IgD-negative memory B cell (primary cell): ENCODE measurements around the gene TMEM171. TPM values are rescaled to one million over a fixed set of nuclear protein-coding genes. Genes with fewer than 3 reads are reported as not detected.

Source experiments
- H3K27ac Mint-ChIP-seq, 3 donors: one replicate each; pipeline ENCODE4 v1.8.0; 2020 to 2022; ENCODE audit warnings: mild to moderate bottlenecking in 3 of 3, mixed read lengths in 3 of 3, moderate library complexity in 1 of 3
- H3K27me3 Mint-ChIP-seq: one replicate; pipeline ENCODE4 v1.8.0; 2021; ENCODE audit warnings: mixed read lengths
- H3K36me3 Mint-ChIP-seq: one replicate; pipeline ENCODE4 v1.8.0; 2020; ENCODE audit warnings: mild to moderate bottlenecking, mixed read lengths
- H3K4me1 Mint-ChIP-seq, 3 donors: one replicate each; pipeline ENCODE4 v1.8.0; 2020 to 2022; ENCODE audit warnings: mixed read lengths in 3 of 3, mild to moderate bottlenecking in 1 of 3
- H3K4me3 Mint-ChIP-seq, 4 donors: one replicate each; pipeline ENCODE4 v1.8.0; 2020 to 2022; ENCODE audit warnings: mild to moderate bottlenecking in 4 of 4, mixed read lengths in 4 of 4, moderate library complexity in 3 of 4
- H3K9me3 Mint-ChIP-seq, 3 donors: one replicate each; pipeline ENCODE4 v1.8.0; 2020 to 2021; ENCODE audit warnings: mixed read lengths in 3 of 3, mild to moderate bottlenecking in 1 of 3
- polyA plus RNA-seq: library from polyadenylated mRNA; unstranded; fragments of 300-500 nt; fragmentation: Illumina TruSeq; gene quantifications from one replicate; pipeline ENCODE4 v1.2.3, GENCODE V29; 2021

Gene TMEM171
- polyA plus RNA-seq, 1 donor from 2014 or later: not detected

DNA sequence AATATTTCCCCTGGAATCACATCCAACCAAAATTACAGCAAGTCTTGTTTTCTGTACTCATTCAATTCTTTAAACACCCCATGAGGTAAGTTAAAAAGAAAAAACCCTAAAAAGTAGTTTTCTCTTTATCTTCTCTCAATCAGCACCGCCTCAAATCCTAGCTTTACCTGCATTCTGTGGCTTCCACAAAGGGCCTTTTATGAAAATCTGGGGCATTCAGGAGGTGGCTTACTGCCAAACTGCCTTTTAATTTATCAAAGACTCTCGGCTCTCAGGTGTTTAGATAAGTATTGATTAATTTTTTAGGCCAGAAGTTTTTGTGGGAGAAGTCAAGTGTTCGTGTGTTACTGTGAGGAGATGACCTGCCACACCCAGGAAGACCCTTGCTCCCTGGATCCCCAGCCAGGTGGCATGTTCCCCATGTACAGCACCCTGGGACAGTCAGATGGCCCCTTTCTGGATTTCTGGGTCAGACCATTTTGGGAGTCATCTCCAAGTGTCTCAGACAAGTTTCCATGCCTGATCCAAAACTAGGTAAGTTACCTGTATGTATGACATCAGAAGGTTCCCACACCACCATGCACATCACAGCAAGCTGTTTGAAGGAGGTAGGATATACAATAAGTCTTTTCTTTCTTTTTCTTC is 6.2 kb upstream of the TMEM171 start:
- H3K4me1 Mint-ChIP-seq: peaks cover 0 to 2% (median 0%) of the 10 kb centered on the region in 3 donors
- H3K27ac Mint-ChIP-seq: no peak overlapping the region
- H3K36me3 Mint-ChIP-seq: no peaks in the 10 kb centered on the region
- H3K27me3 Mint-ChIP-seq: peaks cover 34% of the 10 kb centered on the region
- H3K4me3 Mint-ChIP-seq: no peak overlapping the region
- H3K9me3 Mint-ChIP-seq: peaks cover 0 to 3% (median 3%) of the 10 kb centered on the region in 3 donors

DNA sequence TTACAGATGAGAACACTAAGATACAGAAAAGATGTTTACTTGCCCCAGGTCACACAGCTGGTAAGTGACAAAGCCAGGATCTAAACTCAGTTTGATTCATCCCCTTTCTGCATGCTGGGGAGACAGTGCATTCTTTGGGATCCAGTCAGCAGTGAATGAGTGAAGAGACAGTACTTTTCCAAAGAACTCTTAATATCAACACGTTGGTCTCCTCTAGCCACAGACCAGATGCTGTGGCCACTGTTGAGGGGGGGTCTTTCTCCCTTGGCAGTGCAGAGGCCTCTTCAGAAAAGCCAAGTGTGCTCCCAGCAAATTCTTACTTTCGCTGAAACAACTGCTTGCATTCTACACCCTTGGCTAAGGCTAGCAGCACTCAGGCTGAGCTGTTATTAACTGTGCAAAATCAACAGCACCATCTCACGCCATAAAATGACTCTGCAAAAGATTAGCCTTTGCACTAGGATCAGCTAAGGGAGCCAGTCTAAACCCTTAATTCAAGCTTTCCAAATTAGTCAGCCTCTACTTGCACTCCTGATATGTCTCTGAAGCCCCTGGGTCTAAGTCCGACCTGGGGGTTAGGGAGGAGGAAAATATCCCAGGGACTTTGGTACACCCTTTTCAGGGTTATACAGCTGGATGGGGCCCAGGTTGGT is 4.8 kb upstream of the TMEM171 start:
- Mint-ChIP-seq H3K27me3 (peaks cover 40% of the 10 kb centered on the region), H3K27ac (no peak overlapping the region)

DNA sequence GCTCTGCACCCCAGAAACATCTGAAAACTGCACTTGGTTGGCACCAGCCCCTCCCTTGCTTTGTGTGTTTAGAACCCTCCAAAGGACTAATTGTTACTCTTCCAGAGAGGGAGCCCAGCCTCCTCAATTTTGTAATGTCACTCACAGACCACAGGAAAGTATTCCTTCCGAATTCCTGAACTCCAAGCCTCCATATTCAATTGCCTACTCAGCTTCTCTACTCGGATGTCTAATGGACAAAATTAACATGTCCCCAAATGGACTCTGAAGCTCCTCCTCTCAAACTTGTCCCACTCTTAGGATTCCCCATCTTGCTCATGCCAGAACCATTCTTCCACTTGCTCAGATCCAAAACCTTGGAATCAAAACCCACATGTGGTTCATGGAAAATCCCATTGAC is 3.9 kb upstream of the TMEM171 start:
- Mint-ChIP-seq H3K9me3 (peaks cover 0 to 3% (median 3%) of the 10 kb centered on the region in 3 donors), H3K4me3 (no peak overlapping the region)

More for the DNA sequence above, 4.8 kb upstream of the TMEM171 start:
- no peaks in the 10 kb centered on the region for H3K36me3 Mint-ChIP-seq
- H3K9me3 Mint-ChIP-seq: peaks cover 0 to 3% (median 3%) of the 10 kb centered on the region in 3 donors
- no peak overlapping the region for H3K4me3 Mint-ChIP-seq
- H3K4me1 Mint-ChIP-seq: peaks cover 0 to 4% (median 2%) of the 10 kb centered on the region in 3 donors

DNA sequence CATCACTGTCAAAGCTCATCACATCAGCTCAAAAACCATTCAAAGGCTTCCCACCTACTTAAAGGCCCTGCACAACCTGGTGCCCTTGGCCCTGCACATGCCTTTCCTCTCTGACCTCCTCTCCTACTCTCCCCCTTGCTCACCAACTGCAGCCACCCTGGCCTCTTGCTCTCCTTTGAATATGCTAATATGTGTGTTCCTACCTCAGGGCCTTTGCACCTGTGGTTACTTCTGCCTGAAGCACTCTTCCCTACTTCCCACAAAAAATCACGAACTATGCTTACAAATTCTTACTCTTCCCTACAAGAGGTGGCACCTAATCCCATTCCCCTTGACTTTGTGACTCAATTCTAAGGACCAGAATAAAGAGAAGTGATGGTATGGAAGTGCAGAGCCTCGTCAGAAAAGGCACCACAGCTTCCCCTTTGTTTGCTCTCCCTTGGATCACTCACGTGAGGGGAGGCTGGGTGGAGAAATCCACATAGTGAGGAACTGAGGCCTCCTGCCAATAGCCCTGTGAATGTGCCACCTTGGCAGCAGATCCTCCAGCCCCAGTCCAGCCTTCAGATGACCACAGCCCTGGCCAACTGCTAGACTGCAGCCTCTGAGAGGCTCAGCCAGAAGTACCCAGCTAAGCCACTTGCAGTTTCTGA is 3.2 kb upstream of the TMEM171 start:
- H3K36me3 Mint-ChIP-seq: no peaks in the 10 kb centered on the region
- peaks cover 0 to 3% (median 3%) of the 10 kb centered on the region in 3 donors for H3K9me3 Mint-ChIP-seq
- H3K4me1 Mint-ChIP-seq: peaks cover 5 to 12% (median 7%) of the 10 kb centered on the region in 3 donors
- H3K4me3 Mint-ChIP-seq: no peak overlapping the region
- H3K27ac Mint-ChIP-seq: no peak overlapping the region
- peaks cover 48% of the 10 kb centered on the region for H3K27me3 Mint-ChIP-seq

More for the DNA sequence above, 3.9 kb upstream of the TMEM171 start:
- no peaks in the 10 kb centered on the region for H3K36me3 Mint-ChIP-seq
- H3K4me1 Mint-ChIP-seq: peaks cover 2 to 11% (median 7%) of the 10 kb centered on the region in 3 donors
- H3K27me3 Mint-ChIP-seq: peaks cover 45% of the 10 kb centered on the region
- H3K27ac Mint-ChIP-seq: no peak overlapping the region

DNA sequence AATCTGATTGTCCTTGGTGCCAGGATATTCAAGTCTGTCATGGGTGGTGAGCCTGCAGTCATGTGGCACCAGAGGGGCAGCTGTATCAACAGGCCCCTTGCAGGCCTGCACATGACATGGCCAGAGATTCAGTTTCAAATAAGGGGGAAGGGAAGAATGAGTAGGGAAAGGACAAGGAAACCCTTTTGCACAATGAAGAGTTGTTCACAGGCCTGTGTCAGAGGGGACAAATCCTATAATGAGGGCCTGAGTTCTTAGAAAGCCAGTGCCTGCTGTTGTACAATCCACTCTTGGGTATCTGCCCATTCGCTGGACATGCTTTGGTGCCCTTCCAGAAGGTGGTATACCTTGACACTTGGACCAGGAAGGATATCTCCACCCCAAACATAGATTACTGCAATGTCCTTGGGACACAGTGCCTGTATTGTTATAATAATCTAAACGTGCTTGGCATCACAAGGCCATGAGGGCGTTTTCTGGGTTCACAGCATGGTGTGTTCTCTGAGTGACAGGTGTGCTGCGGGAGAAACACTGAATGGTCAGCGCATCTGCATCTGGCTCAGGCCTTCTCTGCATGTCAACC is 1.9 kb upstream of the TMEM171 start:
- Mint-ChIP-seq H3K9me3 (peaks cover 0 to 3% (median 2%) of the 10 kb centered on the region in 3 donors), H3K36me3 (no peaks in the 10 kb centered on the region), H3K4me3 (no peak overlapping the region), H3K27me3 (peaks cover 51% of the 10 kb centered on the region), H3K27ac (no peak overlapping the region), H3K4me1 (peaks cover 5 to 13% (median 12%) of the 10 kb centered on the region in 3 donors)

DNA sequence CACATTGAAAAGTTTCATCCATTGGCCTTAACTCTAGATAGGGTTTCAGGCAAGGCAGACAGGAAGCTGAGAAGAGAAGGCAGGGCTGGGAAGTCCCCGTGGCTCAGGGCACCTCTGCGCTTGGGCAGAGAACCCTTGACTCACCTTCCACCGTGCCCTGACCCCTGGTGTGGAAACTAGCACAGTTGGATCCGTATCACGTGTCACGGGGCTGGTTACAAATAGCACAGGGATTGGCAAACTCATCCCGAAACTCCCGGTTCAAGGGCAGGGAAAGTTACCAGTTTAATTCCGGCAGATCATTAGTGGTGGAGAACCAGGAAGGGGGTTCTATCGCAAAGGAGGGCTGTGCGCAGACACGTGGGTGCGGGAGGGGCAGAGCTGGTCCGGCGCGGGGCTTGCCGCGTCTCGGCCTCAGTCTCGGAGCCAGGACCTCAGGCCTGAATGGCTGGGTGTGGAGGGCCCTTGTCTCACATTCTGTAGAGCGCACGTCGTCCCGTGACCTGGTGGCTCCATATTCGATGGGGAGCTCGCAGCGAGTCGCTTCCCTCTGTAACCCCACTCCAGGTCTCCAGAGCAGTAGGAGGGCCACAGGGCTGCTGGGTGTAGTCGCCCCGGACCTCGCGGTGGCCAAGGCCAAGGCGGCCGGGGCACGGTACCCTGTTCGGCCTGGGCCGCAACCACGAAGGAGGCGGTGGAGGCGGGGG is 771 bp upstream of the TMEM171 start:
- H3K4me1 Mint-ChIP-seq: peaks cover 5 to 15% (median 12%) of the 10 kb centered on the region in 3 donors
- H3K9me3 Mint-ChIP-seq: peaks cover 0 to 3% (median 2%) of the 10 kb centered on the region in 3 donors
- H3K27me3 Mint-ChIP-seq: peaks cover 57% of the 10 kb centered on the region
- H3K36me3 Mint-ChIP-seq: no peaks in the 10 kb centered on the region
- H3K4me3 Mint-ChIP-seq: peak overlapping the region in 2 of 4 donors; percentile 68 to 75
- H3K27ac Mint-ChIP-seq: no peak overlapping the region

DNA sequence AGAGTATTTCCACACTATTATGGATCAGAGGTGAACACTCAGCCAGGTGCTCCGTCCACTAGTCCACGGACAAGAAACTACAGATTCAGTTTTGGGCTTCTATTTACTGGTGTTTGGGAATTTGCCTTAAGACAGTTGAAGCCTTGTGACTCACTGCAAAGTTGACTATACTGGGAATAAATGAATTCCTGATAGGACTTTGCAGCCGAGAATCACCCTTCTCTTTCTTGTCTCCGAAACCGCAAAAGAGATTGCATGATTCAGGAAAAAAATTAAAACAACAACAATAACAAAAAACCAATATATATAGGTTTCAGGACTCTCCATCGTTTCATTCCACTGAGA is 716 bp downstream of the TMEM171 start:
- H3K27ac Mint-ChIP-seq: no peak overlapping the region
- H3K4me1 Mint-ChIP-seq: peaks cover 5 to 15% (median 12%) of the 10 kb centered on the region in 3 donors
- peaks cover 62% of the 10 kb centered on the region for H3K27me3 Mint-ChIP-seq
- H3K36me3 Mint-ChIP-seq: no peaks in the 10 kb centered on the region
- H3K9me3 Mint-ChIP-seq: peaks cover 0 to 3% (median 2%) of the 10 kb centered on the region in 3 donors
- H3K4me3 Mint-ChIP-seq: peak overlapping the region in 1 of 4 donors; percentile 10

DNA sequence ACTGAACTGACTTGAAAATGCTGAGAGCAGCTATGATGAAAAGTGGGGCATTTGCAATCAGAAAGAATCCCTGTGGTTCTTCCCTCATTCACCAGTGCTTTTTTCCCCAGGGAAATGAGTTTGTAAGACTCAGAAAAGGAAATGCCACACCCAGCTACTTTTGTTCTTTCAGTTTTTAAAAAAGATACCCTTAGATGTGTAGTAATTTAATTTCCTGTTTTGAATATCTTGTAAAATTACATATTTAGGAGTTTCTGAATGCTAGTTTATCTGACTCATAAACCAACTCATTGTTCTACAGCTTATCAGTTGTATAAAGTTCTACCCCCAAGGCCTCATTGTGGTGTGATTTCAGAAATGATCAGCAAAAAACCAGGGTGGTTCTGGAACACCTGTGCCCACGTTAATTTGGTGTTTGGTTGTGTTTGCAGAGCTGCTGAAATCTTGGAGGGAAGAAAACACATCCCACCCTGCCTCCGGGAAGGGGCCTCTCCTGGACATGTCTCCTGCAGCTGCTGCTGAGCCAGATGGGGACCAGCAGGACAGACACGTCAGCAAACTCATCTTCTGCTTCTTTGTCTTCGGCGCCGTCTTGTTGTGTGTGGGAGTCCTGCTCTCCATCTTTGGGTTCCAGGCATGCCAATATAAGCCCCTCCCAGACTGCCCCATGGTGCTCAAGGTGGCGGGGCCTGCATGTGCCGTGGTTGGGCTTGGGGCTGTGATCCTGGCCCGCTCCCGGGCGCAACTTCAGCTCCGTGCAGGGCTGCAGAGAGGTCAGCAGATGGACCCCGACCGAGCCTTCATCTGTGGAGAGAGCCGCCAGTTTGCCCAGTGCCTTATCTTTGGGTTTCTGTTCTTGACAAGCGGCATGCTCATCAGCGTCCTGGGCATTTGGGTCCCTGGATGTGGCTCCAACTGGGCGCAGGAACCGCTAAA is 2.8 kb downstream of the TMEM171 start:
- no peaks in the 10 kb centered on the region for H3K36me3 Mint-ChIP-seq
- H3K4me3 Mint-ChIP-seq: peak overlapping the region in 1 of 4 donors; percentile 12
- H3K27ac Mint-ChIP-seq: no peak overlapping the region
- peaks cover 52% of the 10 kb centered on the region for H3K27me3 Mint-ChIP-seq
- H3K4me1 Mint-ChIP-seq: peaks cover 5 to 20% (median 12%) of the 10 kb centered on the region in 3 donors
- H3K9me3 Mint-ChIP-seq: no peaks in the 10 kb centered on the region

DNA sequence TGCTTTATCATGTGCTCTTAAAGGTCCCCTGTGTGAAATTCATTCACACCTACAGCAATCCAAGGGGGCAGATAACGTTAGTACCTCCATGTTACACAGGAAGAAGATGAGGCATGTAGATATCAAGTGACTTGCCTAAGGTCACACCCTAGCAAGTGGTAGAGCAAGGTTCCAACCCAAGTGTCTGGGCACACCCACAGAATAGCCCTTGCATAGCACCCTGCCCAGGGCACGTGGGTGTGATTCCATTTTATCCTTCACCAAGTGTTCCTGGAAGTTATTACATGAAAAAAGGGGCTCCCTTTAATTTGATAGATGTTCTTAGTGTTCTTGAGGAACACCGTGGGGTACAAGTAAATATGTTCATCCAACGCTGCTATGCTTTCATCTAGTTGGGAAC is 4.9 kb downstream of the TMEM171 start:
- Mint-ChIP-seq H3K27me3 (peaks cover 44% of the 10 kb centered on the region), H3K9me3 (no peaks in the 10 kb centered on the region), H3K4me1 (peaks cover 5 to 16% (median 10%) of the 10 kb centered on the region in 3 donors), H3K27ac (no peak overlapping the region), H3K4me3 (no peak overlapping the region), H3K36me3 (no peaks in the 10 kb centered on the region)

DNA sequence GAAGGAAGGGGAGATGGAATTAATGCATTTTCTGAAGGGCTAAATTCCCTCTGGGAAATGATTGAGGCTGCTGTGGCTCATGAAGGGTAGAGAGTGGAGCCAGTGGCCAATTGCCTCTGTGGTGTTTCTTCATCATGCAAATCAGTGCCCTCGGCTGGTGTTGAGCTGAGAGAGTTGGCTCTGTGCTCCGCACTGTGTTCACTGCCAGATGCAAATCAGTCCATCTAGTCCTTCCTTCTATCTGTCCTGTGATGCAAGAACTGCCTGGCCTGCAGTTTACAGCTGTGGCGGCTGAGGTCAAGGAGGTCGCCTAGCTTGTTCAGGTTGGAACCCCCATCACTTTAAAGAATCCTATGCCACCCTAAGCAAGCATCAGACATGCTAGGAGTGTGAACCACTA is 6.0 kb downstream of the TMEM171 start:
- H3K4me3 Mint-ChIP-seq: no peak overlapping the region
- peaks cover 37% of the 10 kb centered on the region for H3K27me3 Mint-ChIP-seq
- peak overlapping the region in 1 of 3 donors; percentile 55 for H3K27ac Mint-ChIP-seq
- H3K4me1 Mint-ChIP-seq: peaks cover 2 to 13% (median 5%) of the 10 kb centered on the region in 3 donors
- H3K36me3 Mint-ChIP-seq: no peaks in the 10 kb centered on the region
- H3K9me3 Mint-ChIP-seq: no peaks in the 10 kb centered on the region

DNA sequence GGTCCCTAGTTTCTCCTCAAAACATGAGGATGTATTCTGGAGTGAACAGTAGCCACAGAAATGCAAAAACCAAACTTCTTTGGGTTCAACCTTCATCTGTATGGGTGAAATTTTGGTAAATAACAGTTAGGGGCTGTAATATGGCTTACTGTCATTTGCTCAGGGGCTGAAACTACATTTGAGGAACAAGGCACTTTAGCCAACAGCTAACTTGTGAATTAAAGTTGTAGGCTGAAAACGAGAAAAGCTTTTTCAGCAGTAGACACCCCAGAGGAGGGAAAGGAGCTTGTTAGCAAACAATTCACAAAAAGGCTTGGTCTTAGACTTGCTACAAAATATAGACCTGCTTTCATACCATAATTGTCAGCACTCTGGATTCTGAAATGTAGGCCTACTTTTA is 6.6 kb downstream of the TMEM171 start:
- no peaks in the 10 kb centered on the region for H3K36me3 Mint-ChIP-seq
- H3K27me3 Mint-ChIP-seq: peaks cover 33% of the 10 kb centered on the region
- H3K4me1 Mint-ChIP-seq: peaks cover 0 to 13% (median 0%) of the 10 kb centered on the region in 3 donors
- H3K27ac Mint-ChIP-seq: peak overlapping the region in 1 of 3 donors; percentile 55
- no peak overlapping the region for H3K4me3 Mint-ChIP-seq
- H3K9me3 Mint-ChIP-seq: no peaks in the 10 kb centered on the region

DNA sequence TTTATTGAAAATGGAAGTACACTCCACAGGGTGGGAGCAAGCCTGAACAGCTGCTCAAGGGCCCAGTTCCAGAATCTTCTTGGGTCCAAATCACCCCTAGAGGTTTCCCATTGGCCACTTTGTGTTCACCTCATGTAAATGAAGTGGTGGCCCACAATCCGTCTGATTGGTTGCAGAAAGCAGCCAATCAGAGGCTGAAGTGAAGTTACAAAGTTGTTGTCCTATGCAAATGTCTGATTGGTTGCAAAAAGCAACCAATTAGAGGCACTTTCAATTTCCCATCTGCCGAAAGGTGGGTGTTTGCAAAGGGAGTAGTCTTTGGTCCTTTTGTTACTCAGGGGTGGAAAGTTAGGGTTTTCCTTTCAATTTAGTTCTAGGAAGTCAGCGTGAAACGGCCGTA is 8.8 kb downstream of the TMEM171 start:
- H3K27me3 Mint-ChIP-seq: peaks cover 21% of the 10 kb centered on the region

DNA sequence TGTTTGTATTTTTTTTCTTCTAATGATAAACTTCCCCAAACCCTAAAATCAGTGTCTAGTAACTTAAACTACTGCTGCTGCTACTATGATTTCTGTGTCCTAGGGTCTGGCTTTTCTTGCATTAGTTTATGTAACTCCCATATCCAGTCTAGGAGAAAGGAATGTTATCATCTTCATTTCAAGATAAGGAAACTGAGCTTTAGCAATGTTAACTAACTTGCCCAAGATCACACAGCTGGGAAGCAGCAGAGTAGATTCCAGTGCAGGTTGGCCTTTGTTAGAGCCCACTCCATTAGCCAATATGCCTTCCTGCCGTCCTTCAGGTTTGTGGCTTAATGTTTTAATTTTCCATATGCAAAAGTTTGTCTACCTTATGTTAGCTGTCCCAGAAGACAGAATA is 10.4 kb downstream of the TMEM171 start:
- H3K4me1 Mint-ChIP-seq: peaks cover 0 to 6% (median 0%) of the 10 kb centered on the region in 3 donors
- no peak overlapping the region for H3K27ac Mint-ChIP-seq
- no peak overlapping the region for H3K4me3 Mint-ChIP-seq
- H3K9me3 Mint-ChIP-seq: peaks cover 0 to 3% (median 0%) of the 10 kb centered on the region in 3 donors
- peaks cover 18% of the 10 kb centered on the region for H3K27me3 Mint-ChIP-seq
- H3K36me3 Mint-ChIP-seq: no peaks in the 10 kb centered on the region

More for the DNA sequence above, 8.8 kb downstream of the TMEM171 start:
- Mint-ChIP-seq H3K9me3 (no peaks in the 10 kb centered on the region), H3K27ac (no peak overlapping the region), H3K4me1 (peaks cover 0 to 5% (median 0%) of the 10 kb centered on the region in 3 donors), H3K4me3 (no peak overlapping the region), H3K36me3 (no peaks in the 10 kb centered on the region)
